PC-3 (cell line): ENCODE measurements around the gene PRRT4.

Experiments
- CTCF ChIP-seq: fragments of 300-600 bp; sonication (generic); conservative IDR thresholded peaks from 2 replicates; pipeline ENCODE4 v1.5.1; 2017; ENCODE audit warnings: antibody characterized with exemption, low read depth, mild to moderate bottlenecking, low read length
- EZH2 ChIP-seq: fragments of 300-600 bp; sonication (generic); IDR thresholded peaks from one replicate; pipeline ENCODE4 v1.6.1; 2017; ENCODE audit warnings: antibody characterized with exemption, mild to moderate bottlenecking, low read length; ENCODE audit not compliant: unreplicated experiment

GRCh38 chr7:128324368-128324680 lies 37.2 kb downstream of the PRRT4 start:
- no peak for TF ChIP-seq CTCF
- no peak for TF ChIP-seq EZH2
